HepG2 (cell line): ENCODE results near the gene PSMD3. TPM values are rescaled to one million over a fixed set of nuclear protein-coding genes. Genes with fewer than 3 reads are reported as not detected.
A peak's percentile ranks its signal among the peaks of the same experiment; 100 is the strongest.

Experiments
- CAMTA2 ChIP-seq: sonication (generic); formaldehyde crosslinking; IDR thresholded peaks from 2 replicates; pipeline ENCODE4 v1.4.0; 2020; ENCODE audit warnings: mild to moderate bottlenecking, missing genetic modification reagents, borderline replicate concordance
- KAT2B ChIP-seq: fragments of 150-350 bp; IDR thresholded peaks from 2 replicates; pipeline ENCODE4 v1.6.1; 2014; ENCODE audit warnings: low read depth, low read length, borderline replicate concordance
- KAT8 ChIP-seq: IDR thresholded peaks from 2 replicates; pipeline ENCODE4 v1.6.1; 2016; ENCODE audit warnings: missing genetic modification reagents, missing compliant biosample characterization
- NCOA2 ChIP-seq: sonication (generic); formaldehyde crosslinking; IDR thresholded peaks from 2 replicates; pipeline ENCODE4 v1.8.0; 2022; ENCODE audit warnings: inconsistent platforms
- NFYB ChIP-seq: sonication (generic); formaldehyde crosslinking; IDR thresholded peaks from 2 replicates; pipeline ENCODE4 v1.4.0; 2020; ENCODE audit warnings: missing genetic modification reagents
- SMARCC2 ChIP-seq: fragments of 450-650 bp; IDR thresholded peaks from 2 replicates; pipeline ENCODE4 v1.6.1; 2017; ENCODE audit warnings: antibody characterized with exemption, mild to moderate bottlenecking
- SPEN ChIP-seq: sonication (generic); formaldehyde crosslinking; IDR thresholded peaks from 2 replicates; pipeline ENCODE4 v1.5.1; 2020; ENCODE audit warnings: low read depth, mild to moderate bottlenecking, missing genetic modification reagents
- SRSF9 ChIP-seq: fragments of 200-400 bp; formaldehyde crosslinking; IDR thresholded peaks from 2 replicates; pipeline ENCODE4 v1.6.1; 2018; ENCODE audit warnings: borderline replicate concordance, mild to moderate bottlenecking, low read depth, low read length; ENCODE audit not compliant: insufficient read depth, poor library complexity, severe bottlenecking
- ZFP41 ChIP-seq: sonication (generic); formaldehyde crosslinking; IDR thresholded peaks from 2 replicates; pipeline ENCODE4 v1.4.0; 2020; ENCODE audit warnings: mild to moderate bottlenecking, missing genetic modification reagents, borderline replicate concordance
- ZNF260 ChIP-seq: sonication (generic); formaldehyde crosslinking; IDR thresholded peaks from 2 replicates; pipeline ENCODE4 v1.4.0; 2020; ENCODE audit warnings: missing genetic modification reagents, low read depth, mild to moderate bottlenecking, borderline replicate concordance
- ZNF598 ChIP-seq: sonication (generic); formaldehyde crosslinking; IDR thresholded peaks from 2 replicates; pipeline ENCODE4 v1.5.1; 2020; ENCODE audit warnings: mild to moderate bottlenecking, missing genetic modification reagents, borderline replicate concordance
- polyA plus RNA-seq, 8 experiments: library from polyadenylated mRNA; depleted of rRNA in 3 of 8; stranded (reverse) in 7 of 8; unstranded in 1 of 8; fragments of >200 nt; fragmentation: Illumina TruSeq in 4 of 8; extraction: Trizol in 4 of 8; gene quantifications; 2 replicates each; pipeline versions ENCODE4 v1.2.1 to v1.2.3, GENCODE V29; 2011 to 2016; ENCODE audit warnings: low read depth in 4 of 8, missing spikeins in 1 of 8, mixed read lengths in 1 of 8; ENCODE audit not compliant: insufficient read depth in 1 of 8
- total RNA-seq, 5 experiments: library from RNA; depleted of rRNA; stranded (reverse); fragments of >200 nt; fragmentation: Illumina TruSeq; extraction: Trizol; gene quantifications; 2 replicates each; pipeline ENCODE4 v1.2.3, GENCODE V29; 2016; ENCODE audit warnings: low read depth in 1 of 5
- TF ChIP-seq, protein P1 (sequence below): sonication (generic); formaldehyde crosslinking; IDR thresholded peaks from 2 replicates; pipeline ENCODE4 v1.8.1; 2022; ENCODE audit warnings: mild to moderate bottlenecking, missing genetic modification reagents
- TF ChIP-seq, protein P2 (sequence below): sonication (generic); formaldehyde crosslinking; IDR thresholded peaks from 2 replicates; pipeline ENCODE4 v1.5.0; 2020; ENCODE audit warnings: mild to moderate bottlenecking, missing genetic modification reagents, moderate library complexity
- TF ChIP-seq, protein P3 (sequence below): sonication (generic); formaldehyde crosslinking; IDR thresholded peaks from 2 replicates; pipeline ENCODE4 v1.4.0; 2020; ENCODE audit warnings: missing genetic modification reagents, borderline replicate concordance
- TF ChIP-seq, protein P4 (sequence below): sonication (generic); formaldehyde crosslinking; IDR thresholded peaks from 2 replicates; pipeline ENCODE4 v1.5.0; 2020; ENCODE audit warnings: missing genetic modification reagents
- TF ChIP-seq, protein P5 (sequence below): sonication (generic); formaldehyde crosslinking; IDR thresholded peaks from 2 replicates; pipeline ENCODE4 v1.4.0; 2020; ENCODE audit warnings: missing genetic modification reagents
- TF ChIP-seq, protein P6 (sequence below): IDR thresholded peaks from 2 replicates; pipeline ENCODE4 v1.6.1; 2016

The PSMD3 gene
- total and polyA plus RNA-seq, 2 of the 13 experiments (the other 11 are each of a cell fraction or from before 2014, with no cell fraction given) = 97.4 to 146 TPM

DNA sequence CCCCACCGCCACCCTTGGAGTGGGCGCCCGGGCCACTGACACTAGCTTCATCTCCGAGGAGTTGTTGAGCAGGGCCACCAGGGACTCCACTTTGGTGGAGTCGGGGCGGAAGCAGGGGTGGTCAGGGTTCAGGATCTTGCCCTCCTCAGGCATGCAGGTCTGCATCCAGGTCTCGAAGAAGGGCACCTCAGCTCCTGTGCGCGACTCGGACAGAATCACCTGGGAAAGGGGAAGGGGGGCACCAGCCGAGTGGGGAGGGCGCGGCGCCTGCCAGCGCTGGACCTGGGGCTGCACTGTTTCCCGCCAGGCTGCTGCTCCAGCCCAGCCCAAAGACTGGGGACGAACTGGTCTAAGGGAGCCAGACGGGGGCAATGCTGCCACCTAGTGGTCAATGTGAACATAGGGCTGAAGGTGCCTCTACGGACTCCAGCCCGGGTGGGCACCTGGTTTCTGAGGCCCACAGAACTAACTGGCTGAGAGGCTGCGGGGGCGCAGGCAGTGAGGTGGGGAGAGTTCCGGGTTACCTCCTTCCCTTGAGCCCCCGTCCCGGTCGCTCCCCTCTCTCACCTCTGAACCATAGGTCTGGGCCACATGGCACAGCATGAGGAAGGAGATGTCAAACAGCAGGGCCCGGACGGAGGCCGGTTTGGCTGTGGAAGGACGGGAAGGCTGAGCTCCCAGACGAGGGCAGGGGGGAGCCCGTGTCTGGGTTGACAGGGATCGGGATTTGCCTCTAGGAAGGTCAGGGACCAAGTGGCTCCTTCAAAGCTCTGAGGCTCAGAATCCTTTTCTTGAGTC is 46.4 kb downstream of the PSMD3 start (continued):
- TF ChIP-seq, protein P1, sequence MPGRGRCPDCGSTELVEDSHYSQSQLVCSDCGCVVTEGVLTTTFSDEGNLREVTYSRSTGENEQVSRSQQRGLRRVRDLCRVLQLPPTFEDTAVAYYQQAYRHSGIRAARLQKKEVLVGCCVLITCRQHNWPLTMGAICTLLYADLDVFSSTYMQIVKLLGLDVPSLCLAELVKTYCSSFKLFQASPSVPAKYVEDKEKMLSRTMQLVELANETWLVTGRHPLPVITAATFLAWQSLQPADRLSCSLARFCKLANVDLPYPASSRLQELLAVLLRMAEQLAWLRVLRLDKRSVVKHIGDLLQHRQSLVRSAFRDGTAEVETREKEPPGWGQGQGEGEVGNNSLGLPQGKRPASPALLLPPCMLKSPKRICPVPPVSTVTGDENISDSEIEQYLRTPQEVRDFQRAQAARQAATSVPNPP (CRISPR knock-in tag) = no peak
- no peak for TF ChIP-seq NFYB
- no peak for TF ChIP-seq SRSF9
- no peak for TF ChIP-seq SMARCC2
- TF ChIP-seq KAT8 (CRISPR knock-in tag) = no peak
- TF ChIP-seq, protein P2, sequence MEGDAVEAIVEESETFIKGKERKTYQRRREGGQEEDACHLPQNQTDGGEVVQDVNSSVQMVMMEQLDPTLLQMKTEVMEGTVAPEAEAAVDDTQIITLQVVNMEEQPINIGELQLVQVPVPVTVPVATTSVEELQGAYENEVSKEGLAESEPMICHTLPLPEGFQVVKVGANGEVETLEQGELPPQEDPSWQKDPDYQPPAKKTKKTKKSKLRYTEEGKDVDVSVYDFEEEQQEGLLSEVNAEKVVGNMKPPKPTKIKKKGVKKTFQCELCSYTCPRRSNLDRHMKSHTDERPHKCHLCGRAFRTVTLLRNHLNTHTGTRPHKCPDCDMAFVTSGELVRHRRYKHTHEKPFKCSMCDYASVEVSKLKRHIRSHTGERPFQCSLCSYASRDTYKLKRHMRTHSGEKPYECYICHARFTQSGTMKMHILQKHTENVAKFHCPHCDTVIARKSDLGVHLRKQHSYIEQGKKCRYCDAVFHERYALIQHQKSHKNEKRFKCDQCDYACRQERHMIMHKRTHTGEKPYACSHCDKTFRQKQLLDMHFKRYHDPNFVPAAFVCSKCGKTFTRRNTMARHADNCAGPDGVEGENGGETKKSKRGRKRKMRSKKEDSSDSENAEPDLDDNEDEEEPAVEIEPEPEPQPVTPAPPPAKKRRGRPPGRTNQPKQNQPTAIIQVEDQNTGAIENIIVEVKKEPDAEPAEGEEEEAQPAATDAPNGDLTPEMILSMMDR = peak; percentile 98
- TF ChIP-seq ZNF260 (CRISPR knock-in tag) = no peak
- TF ChIP-seq ZNF598 (CRISPR knock-in tag) = peak; percentile 59; the same call in 1 of the 2 replicates
- TF ChIP-seq SPEN = peak; percentile 5; the same call in 1 of the 2 replicates
- no peak for TF ChIP-seq ZFP41 (CRISPR knock-in tag)
- TF ChIP-seq CAMTA2 (CRISPR knock-in tag) = no peak
- TF ChIP-seq KAT2B = no peak
- TF ChIP-seq NCOA2 (CRISPR knock-in tag) = no peak
- TF ChIP-seq, protein P3, sequence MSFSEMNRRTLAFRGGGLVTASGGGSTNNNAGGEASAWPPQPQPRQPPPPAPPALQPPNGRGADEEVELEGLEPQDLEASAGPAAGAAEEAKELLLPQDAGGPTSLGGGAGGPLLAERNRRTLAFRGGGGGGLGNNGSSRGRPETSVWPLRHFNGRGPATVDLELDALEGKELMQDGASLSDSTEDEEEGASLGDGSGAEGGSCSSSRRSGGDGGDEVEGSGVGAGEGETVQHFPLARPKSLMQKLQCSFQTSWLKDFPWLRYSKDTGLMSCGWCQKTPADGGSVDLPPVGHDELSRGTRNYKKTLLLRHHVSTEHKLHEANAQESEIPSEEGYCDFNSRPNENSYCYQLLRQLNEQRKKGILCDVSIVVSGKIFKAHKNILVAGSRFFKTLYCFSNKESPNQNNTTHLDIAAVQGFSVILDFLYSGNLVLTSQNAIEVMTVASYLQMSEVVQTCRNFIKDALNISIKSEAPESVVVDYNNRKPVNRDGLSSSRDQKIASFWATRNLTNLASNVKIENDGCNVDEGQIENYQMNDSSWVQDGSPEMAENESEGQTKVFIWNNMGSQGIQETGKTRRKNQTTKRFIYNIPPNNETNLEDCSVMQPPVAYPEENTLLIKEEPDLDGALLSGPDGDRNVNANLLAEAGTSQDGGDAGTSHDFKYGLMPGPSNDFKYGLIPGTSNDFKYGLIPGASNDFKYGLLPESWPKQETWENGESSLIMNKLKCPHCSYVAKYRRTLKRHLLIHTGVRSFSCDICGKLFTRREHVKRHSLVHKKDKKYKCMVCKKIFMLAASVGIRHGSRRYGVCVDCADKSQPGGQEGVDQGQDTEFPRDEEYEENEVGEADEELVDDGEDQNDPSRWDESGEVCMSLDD = no peak
- TF ChIP-seq, protein P4, sequence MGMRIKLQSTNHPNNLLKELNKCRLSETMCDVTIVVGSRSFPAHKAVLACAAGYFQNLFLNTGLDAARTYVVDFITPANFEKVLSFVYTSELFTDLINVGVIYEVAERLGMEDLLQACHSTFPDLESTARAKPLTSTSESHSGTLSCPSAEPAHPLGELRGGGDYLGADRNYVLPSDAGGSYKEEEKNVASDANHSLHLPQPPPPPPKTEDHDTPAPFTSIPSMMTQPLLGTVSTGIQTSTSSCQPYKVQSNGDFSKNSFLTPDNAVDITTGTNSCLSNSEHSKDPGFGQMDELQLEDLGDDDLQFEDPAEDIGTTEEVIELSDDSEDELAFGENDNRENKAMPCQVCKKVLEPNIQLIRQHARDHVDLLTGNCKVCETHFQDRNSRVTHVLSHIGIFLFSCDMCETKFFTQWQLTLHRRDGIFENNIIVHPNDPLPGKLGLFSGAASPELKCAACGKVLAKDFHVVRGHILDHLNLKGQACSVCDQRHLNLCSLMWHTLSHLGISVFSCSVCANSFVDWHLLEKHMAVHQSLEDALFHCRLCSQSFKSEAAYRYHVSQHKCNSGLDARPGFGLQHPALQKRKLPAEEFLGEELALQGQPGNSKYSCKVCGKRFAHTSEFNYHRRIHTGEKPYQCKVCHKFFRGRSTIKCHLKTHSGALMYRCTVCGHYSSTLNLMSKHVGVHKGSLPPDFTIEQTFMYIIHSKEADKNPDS (CRISPR knock-in tag) = no peak
- TF ChIP-seq, protein P5, sequence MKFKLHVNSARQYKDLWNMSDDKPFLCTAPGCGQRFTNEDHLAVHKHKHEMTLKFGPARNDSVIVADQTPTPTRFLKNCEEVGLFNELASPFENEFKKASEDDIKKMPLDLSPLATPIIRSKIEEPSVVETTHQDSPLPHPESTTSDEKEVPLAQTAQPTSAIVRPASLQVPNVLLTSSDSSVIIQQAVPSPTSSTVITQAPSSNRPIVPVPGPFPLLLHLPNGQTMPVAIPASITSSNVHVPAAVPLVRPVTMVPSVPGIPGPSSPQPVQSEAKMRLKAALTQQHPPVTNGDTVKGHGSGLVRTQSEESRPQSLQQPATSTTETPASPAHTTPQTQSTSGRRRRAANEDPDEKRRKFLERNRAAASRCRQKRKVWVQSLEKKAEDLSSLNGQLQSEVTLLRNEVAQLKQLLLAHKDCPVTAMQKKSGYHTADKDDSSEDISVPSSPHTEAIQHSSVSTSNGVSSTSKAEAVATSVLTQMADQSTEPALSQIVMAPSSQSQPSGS (CRISPR knock-in tag) = no peak
- TF ChIP-seq, protein P6, sequence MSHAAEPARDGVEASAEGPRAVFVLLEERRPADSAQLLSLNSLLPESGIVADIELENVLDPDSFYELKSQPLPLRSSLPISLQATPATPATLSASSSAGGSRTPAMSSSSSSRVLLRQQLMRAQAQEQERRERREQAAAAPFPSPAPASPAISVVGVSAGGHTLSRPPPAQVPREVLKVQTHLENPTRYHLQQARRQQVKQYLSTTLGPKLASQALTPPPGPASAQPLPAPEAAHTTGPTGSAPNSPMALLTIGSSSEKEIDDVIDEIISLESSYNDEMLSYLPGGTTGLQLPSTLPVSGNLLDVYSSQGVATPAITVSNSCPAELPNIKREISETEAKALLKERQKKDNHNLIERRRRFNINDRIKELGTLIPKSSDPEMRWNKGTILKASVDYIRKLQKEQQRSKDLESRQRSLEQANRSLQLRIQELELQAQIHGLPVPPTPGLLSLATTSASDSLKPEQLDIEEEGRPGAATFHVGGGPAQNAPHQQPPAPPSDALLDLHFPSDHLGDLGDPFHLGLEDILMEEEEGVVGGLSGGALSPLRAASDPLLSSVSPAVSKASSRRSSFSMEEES = no peak
